ENCODE results near the gene FBN1. TPM values are rescaled to one million over a fixed set of nuclear protein-coding genes. Genes with fewer than 3 reads are reported as not detected.

Gene FBN1
- total RNA-seq, 1 donor = 984 TPM

DNA sequence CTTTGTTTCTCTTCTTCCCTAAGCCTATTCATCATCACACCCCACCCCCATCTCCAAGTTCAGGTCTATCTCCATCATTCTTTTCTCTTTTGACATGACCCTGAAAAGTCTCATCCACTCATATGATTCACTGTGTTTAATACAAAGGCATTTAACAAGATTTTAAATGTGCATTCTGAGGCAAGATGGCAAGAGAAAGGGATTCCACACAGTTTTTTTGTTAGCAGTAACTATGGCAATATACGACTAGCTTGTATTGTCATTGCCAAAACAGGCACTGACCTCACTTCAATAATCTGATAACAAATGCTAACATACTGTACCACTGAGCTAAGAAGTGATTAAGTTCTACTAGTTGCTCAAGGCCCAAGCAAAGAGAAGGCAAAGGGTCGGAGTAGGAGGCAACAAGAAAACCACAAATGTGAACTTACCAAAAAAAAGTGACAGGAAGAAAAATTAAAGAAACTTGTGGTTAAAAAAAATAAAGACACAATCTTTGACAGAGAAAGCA lies 53.2 kb downstream of the FBN1 start:
- peak; percentile 99 for DNase-seq (ENCODE audit: low read depth)
- TF ChIP-seq CTCF (IDR thresholded peaks at IDR 0.05; ENCODE audit: insufficient read depth, low read length) = no peak
- no peak overlapping the region for H3K4me3 ChIP-seq (ENCODE audit: low read depth, low read length)

DNA sequence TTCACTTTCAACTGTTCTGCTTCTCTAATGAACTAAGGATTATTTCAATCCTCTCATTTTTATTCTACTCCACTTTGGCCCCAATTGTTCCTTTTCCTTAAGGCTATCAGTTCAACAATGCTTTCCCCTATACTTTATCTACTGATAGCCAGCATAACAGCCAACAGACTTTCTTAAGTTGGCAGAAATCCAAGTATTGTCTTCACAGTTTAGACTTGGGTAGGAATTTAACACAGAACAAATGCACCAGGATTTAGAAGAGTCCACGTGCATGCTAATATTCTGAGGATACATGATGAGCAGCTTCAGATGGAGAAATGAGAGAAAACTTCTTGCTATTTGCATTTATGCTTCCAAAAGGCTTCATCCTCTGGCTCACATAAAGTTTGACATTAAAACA lies 54.8 kb downstream of the FBN1 start:
- no peak for TF ChIP-seq CTCF (IDR thresholded peaks at IDR 0.05; ENCODE audit: insufficient read depth, low read length)
- peak; percentile 81 for DNase-seq (ENCODE audit: low read depth)
- H3K4me3 ChIP-seq (ENCODE audit: low read depth, low read length) = no peak overlapping the region

- no peak for TF ChIP-seq CTCF (IDR thresholded peaks at IDR 0.05; ENCODE audit: insufficient read depth, low read length)
- DNase-seq (ENCODE audit: low read depth) = no peak
- no peak overlapping the region for H3K4me3 ChIP-seq (ENCODE audit: low read depth, low read length)
Measured at GRCh38 chr15:48584812-48585563, 60.5 kb downstream of the FBN1 start.

DNA sequence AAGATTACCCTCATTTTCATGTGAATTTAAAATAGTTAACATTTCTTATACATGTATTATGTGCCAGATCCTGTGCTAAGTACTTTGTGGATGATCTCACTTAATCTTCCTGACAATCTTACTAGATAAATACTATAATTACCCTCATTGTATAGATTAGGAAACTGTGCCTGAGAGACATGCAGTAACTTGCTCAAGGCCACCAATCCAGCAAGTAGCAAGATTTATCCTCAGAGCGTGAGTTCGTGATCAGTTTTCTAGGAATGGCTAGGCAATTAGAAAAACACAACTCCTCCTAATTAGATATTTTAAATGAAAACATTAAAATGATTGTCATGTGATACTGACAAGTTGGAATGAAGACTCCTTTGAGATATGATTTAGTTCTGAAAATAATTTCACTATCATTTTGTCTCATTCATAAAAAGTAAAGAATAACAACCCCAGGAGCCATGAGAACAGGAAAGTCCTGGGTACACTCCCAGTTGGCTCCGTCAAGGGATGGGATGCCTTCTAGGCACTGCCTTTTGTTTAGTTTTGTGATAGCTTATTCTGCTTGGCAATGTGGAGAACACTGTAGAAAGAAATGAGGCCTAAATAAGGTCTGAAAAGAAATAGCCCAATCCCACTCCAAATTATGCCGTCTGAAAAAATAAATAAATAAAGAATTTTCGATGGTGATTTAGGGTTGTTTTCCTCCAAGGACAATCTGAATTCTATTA lies 61.3 kb downstream of the FBN1 start:
- no peak for TF ChIP-seq CTCF (IDR thresholded peaks at IDR 0.05; ENCODE audit: insufficient read depth, low read length)
- no peak for DNase-seq (ENCODE audit: low read depth)

DNA sequence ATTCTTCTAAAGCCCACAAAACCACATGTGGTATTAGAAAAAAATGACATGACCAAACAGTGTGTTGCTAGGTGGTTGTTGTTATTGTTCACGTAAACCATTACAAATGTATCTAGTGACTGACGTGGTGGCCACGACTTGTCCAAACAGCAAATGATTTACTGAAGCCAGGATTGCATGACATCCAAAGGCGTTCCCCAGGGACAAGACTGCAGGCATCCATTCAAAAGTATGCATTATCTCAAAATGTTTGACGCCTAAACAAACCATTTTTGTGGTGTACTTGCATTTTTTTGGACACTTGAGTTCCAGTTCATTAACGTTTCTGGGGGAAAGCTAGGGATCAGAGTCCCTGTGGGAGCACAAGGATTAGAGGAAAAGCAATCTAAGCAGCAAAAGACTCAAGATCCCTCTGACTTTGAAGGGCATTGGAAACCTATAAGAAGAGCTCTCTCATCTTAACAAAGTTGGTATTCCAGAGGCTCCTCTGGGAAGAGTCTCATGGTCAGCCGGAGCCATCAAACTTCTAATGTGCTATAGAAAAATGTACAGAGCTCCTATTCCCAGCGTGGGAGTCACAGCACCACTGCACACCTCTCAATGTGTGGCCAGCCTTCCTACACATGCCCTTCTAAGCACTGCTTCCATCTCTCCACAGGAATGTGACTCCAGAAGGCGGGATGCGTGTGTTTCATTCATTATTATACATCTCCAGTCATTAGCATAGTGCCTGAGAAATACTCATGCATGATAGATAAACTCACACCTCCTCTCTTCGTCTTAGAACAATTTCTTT lies 62.9 kb downstream of the FBN1 start:
- H3K4me3 ChIP-seq (ENCODE audit: low read depth, low read length) = no peak overlapping the region
- DNase-seq (ENCODE audit: low read depth) = peak; percentile 98
- TF ChIP-seq CTCF (IDR thresholded peaks at IDR 0.05; ENCODE audit: insufficient read depth, low read length) = no peak

More for the DNA sequence above, 61.3 kb downstream of the FBN1 start:
- no peak overlapping the region for H3K4me3 ChIP-seq (ENCODE audit: low read depth, low read length)

DNA sequence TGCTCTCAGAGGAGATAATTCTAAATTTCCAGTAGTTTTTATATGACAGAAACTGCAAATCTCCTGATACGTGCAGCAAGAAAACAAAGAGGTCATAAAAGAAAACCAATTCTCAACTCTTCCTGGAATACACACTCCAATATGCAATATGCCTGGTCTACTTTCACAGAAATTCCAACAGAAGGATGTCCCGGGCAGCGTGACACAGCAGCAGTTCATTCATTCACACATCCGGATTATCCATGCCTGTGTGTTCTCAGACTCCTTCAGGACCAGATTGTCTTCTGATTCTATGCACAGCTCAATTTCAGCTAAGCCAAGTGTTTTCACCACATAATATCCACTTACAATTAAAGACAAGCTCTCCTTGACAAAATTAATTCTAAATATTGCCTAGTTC lies 64.3 kb downstream of the FBN1 start:
- peak; percentile 54 for DNase-seq (ENCODE audit: low read depth)
- H3K4me3 ChIP-seq (ENCODE audit: low read depth, low read length) = no peak overlapping the region
- no peak for TF ChIP-seq CTCF (IDR thresholded peaks at IDR 0.05; ENCODE audit: insufficient read depth, low read length)

All from fibroblast of the aortic adventitia (primary cell).